Measurements from ENCODE around the gene TDRD12.

DNA sequence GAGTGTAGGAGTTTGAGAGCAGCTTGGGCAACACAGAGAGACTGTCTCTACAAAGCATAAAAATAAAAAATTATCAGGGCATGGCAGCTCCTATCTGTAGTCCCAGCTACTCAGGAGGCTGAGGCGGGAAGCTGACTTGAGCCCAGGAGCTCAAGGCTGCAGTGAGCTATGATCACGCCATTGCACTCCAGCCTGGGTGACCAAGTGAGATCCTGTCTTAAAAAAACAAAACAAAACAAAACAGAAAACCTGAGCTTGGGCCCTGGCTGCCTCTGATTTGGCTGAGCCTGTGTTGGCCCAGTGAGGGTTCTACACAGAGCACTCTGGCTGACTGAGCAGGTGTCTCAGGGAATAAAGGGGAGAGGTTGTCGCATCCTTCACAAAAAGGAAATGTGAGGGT, 142.0 kb downstream of the TDRD12 start:
- TF ChIP-seq TAF1 (conservative IDR thresholded peaks at IDR 0.05) (no peak), YY1 (IDR thresholded peaks at IDR 0.05) (no peak)
- TF ChIP-seq, protein P1, sequence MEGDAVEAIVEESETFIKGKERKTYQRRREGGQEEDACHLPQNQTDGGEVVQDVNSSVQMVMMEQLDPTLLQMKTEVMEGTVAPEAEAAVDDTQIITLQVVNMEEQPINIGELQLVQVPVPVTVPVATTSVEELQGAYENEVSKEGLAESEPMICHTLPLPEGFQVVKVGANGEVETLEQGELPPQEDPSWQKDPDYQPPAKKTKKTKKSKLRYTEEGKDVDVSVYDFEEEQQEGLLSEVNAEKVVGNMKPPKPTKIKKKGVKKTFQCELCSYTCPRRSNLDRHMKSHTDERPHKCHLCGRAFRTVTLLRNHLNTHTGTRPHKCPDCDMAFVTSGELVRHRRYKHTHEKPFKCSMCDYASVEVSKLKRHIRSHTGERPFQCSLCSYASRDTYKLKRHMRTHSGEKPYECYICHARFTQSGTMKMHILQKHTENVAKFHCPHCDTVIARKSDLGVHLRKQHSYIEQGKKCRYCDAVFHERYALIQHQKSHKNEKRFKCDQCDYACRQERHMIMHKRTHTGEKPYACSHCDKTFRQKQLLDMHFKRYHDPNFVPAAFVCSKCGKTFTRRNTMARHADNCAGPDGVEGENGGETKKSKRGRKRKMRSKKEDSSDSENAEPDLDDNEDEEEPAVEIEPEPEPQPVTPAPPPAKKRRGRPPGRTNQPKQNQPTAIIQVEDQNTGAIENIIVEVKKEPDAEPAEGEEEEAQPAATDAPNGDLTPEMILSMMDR (IDR thresholded peaks at IDR 0.05; ENCODE audit: low read depth, low read length, missing input control) = no peak
- TF ChIP-seq, protein P2, sequence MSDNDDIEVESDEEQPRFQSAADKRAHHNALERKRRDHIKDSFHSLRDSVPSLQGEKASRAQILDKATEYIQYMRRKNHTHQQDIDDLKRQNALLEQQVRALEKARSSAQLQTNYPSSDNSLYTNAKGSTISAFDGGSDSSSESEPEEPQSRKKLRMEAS (IDR thresholded peaks at IDR 0.05) = no peak

All from liver (tissue), 3 donors.